Liver (tissue), 9 donors: Measurements from ENCODE around the gene PCNX2. TPM values are rescaled to one million over a fixed set of nuclear protein-coding genes. Genes with fewer than 3 reads are reported as not detected.
A peak's percentile ranks its signal among the peaks of the same experiment; 100 is the strongest.

Experiments used
- DNase-seq: peaks from one replicate; pipeline ENCODE4 v3.0.0-alpha.2; 2017; ENCODE audit warnings: low spot score
- H3K27ac ChIP-seq, 2 donors: one replicate each; pipeline ENCODE4 v1.7.0; 2013; ENCODE audit warnings: inconsistent platforms in 2 of 2, low read length in 2 of 2, control low read depth in 1 of 2, low read depth in 1 of 2, mild to moderate bottlenecking in 1 of 2
- H3K27me3 ChIP-seq, 4 donors: one replicate each; pipeline versions ENCODE4 v1.6.1 to v1.7.0; 2013; ENCODE audit warnings: low read length in 3 of 4, inconsistent platforms in 1 of 4, mild to moderate bottlenecking in 1 of 4, moderate library complexity in 1 of 4; ENCODE audit not compliant: control insufficient read depth in 4 of 4, insufficient read depth in 4 of 4
- H3K36me3 ChIP-seq, 4 donors: one replicate each; pipeline versions ENCODE4 v1.6.1 to v1.7.0; 2013; ENCODE audit warnings: low read length in 3 of 4, mild to moderate bottlenecking in 3 of 4, low read depth in 1 of 4, moderate library complexity in 1 of 4; ENCODE audit not compliant: control insufficient read depth in 4 of 4, insufficient read depth in 3 of 4
- H3K4me1 ChIP-seq, 4 donors: one replicate each; pipeline versions ENCODE4 v1.6.1 to v1.7.0; 2013; ENCODE audit warnings: low read length in 3 of 4, mild to moderate bottlenecking in 3 of 4, moderate library complexity in 1 of 4; ENCODE audit not compliant: control insufficient read depth in 4 of 4, insufficient read depth in 4 of 4
- H3K4me3 ChIP-seq, 3 donors: one replicate each; pipeline versions ENCODE4 v1.6.1 to v1.7.0; 2013; ENCODE audit warnings: low read length in 3 of 3, control low read depth in 1 of 3, low read depth in 1 of 3, mild to moderate bottlenecking in 1 of 3
- H3K9ac ChIP-seq, 2 donors: one replicate each; pipeline ENCODE4 v1.7.0; 2013; ENCODE audit warnings: low read length in 2 of 2, mild to moderate bottlenecking in 2 of 2, moderate library complexity in 2 of 2, control low read depth in 1 of 2, low read depth in 1 of 2
- H3K9me3 ChIP-seq, 4 donors: one replicate each; pipeline versions ENCODE4 v1.6.1 to v1.7.0; 2013; ENCODE audit warnings: low read length in 3 of 4; ENCODE audit not compliant: control insufficient read depth in 4 of 4
- ATF3 ChIP-seq: IDR thresholded peaks from 2 replicates; pipeline ENCODE4 v1.6.1; 2016; ENCODE audit warnings: antibody characterized with exemption
- CTCF ChIP-seq: fragments of 150-350 bp; IDR thresholded peaks from 2 replicates; pipeline ENCODE4 v1.5.1; 2017; ENCODE audit warnings: improper control_type of control experiment, low read depth, low read length; ENCODE audit not compliant: missing input control
- EGR1 ChIP-seq, 2 donors: IDR thresholded peaks; 2 replicates each; pipeline ENCODE4 v1.6.1; 2016 to 2018; ENCODE audit warnings: antibody characterized with exemption in 2 of 2, low read depth in 2 of 2
- FOXA1 ChIP-seq: IDR thresholded peaks from 2 replicates; pipeline ENCODE4 v1.6.1; 2016; ENCODE audit warnings: antibody characterized with exemption
- FOXA2 ChIP-seq: IDR thresholded peaks from 2 replicates; pipeline ENCODE4 v1.6.1; 2016; ENCODE audit warnings: antibody characterized with exemption
- GABPA ChIP-seq, 2 donors: IDR thresholded peaks in 1 of 2; conservative IDR thresholded peaks in 1 of 2; 2 replicates each; pipeline ENCODE4 v1.6.1; 2016; ENCODE audit warnings: antibody characterized with exemption in 2 of 2, mild to moderate bottlenecking in 1 of 2, moderate library complexity in 1 of 2
- HNF4A ChIP-seq, 2 donors: conservative IDR thresholded peaks; 2 replicates each; pipeline ENCODE4 v1.6.1; 2016; ENCODE audit warnings: antibody characterized with exemption in 2 of 2, mild to moderate bottlenecking in 2 of 2
- HNF4G ChIP-seq: IDR thresholded peaks from 2 replicates; pipeline ENCODE4 v1.6.1; 2016; ENCODE audit warnings: antibody characterized with exemption
- JUND ChIP-seq, 2 donors: IDR thresholded peaks; 2 replicates each; pipeline ENCODE4 v1.6.1; 2016; ENCODE audit warnings: antibody characterized with exemption in 2 of 2
- MAX ChIP-seq: IDR thresholded peaks from 2 replicates; pipeline ENCODE4 v1.6.1; 2016; ENCODE audit warnings: antibody characterized with exemption
- NR2F2 ChIP-seq: IDR thresholded peaks from 2 replicates; pipeline ENCODE4 v1.6.1; 2016; ENCODE audit warnings: antibody characterized with exemption
- REST ChIP-seq: IDR thresholded peaks from 2 replicates; pipeline ENCODE4 v1.6.1; 2016; ENCODE audit warnings: antibody characterized with exemption, mild to moderate bottlenecking
- RXRA ChIP-seq, 2 donors: IDR thresholded peaks; 2 replicates each; pipeline ENCODE4 v1.6.1; 2017 to 2018; ENCODE audit warnings: antibody characterized with exemption in 2 of 2, mild to moderate bottlenecking in 1 of 2
- SP1 ChIP-seq: IDR thresholded peaks from 2 replicates; pipeline ENCODE4 v1.6.1; 2018; ENCODE audit warnings: antibody characterized with exemption, mild to moderate bottlenecking
- TAF1 ChIP-seq: conservative IDR thresholded peaks from 2 replicates; pipeline ENCODE4 v1.6.1; 2016; ENCODE audit warnings: antibody characterized with exemption, mild to moderate bottlenecking
- YY1 ChIP-seq: IDR thresholded peaks from 2 replicates; pipeline ENCODE4 v1.6.1; 2016; ENCODE audit warnings: antibody characterized with exemption, mild to moderate bottlenecking
- ZBTB33 ChIP-seq: IDR thresholded peaks from 2 replicates; pipeline ENCODE4 v1.6.1; 2016; ENCODE audit warnings: antibody characterized with exemption
- WGBS: extraction: QIAGEN DNeasy Blood & Tissue Kit; methylation state at CpG from one replicate; pipeline ENCODE4 v1.1.7; 2013; 5-methylcytosine and 5-hydroxymethylcytosine counted together
- polyA plus RNA-seq, 2 donors: library from polyadenylated mRNA; stranded (reverse) in 1 of 2; unstranded in 1 of 2; fragments of 200-250 nt in 1 of 2; fragments of >200 nt in 1 of 2; fragmentation: Nextera tagmentation in 1 of 2; extraction: Ambion mirVana in 1 of 2; gene quantifications; one replicate each; pipeline versions ENCODE4 v1.2.1 to v1.2.3, GENCODE V29; 2013 to 2015
- total RNA-seq, 2 donors: library from RNA; depleted of rRNA; stranded (reverse); fragments of >200 nt; gene quantifications; one replicate each; pipeline ENCODE4 v1.2.3, GENCODE V29; 2014
- donor health status: healthy.
- donor health status: healthy.
- donor health status: healthy.
- donor health status: healthy.
- donor health status: healthy.

Gene PCNX2
- total and polyA plus RNA-seq, 4 donors: 0.20 to 3.1 (median 0.92) TPM

GRCh38 chr1:232949636-232950196 lies 345.8 kb downstream of the PCNX2 start:
- H3K4me3 ChIP-seq: peak overlapping the region; percentile 73 to 99 (median 96)
- H3K9ac ChIP-seq: peak overlapping the region; percentile 40 to 92
- no peak for DNase-seq
- H3K36me3 ChIP-seq: no peaks in the 10 kb centered on the region
- H3K27ac ChIP-seq: peak overlapping the region; percentile 79 to 86
- WGBS: 67% methylated on average over 5 of the region's 5 CpGs
- no peaks in the 10 kb centered on the region for H3K27me3 ChIP-seq
- peaks cover 0 to 13% (median 10%) of the 10 kb centered on the region in 4 donors for H3K4me1 ChIP-seq
- TF ChIP-seq ATF3: no peak
- no peak for TF ChIP-seq REST
- TF ChIP-seq YY1: no peak
- no peak for TF ChIP-seq HNF4A (conservative IDR thresholded peaks at IDR 0.05)
- TF ChIP-seq RXRA (IDR thresholded peaks at IDR 0.05): no peak
- no peak for TF ChIP-seq TAF1
- TF ChIP-seq FOXA2: no peak
- no peak for TF ChIP-seq CTCF
- no peaks in the 10 kb centered on the region for H3K9me3 ChIP-seq

- Histone ChIP-seq H3K4me3 (no peak overlapping the region), H3K9ac (no peak overlapping the region), H3K27me3 (no peaks in the 10 kb centered on the region), H3K9me3 (peaks cover 0 to 4% (median 2%) of the 10 kb centered on the region in 4 donors), H3K4me1 (no peaks in the 10 kb centered on the region), H3K36me3 (no peaks in the 10 kb centered on the region), H3K27ac (no peak overlapping the region)
- 75% methylated on average over 5 of the region's 5 CpGs for WGBS
- TF ChIP-seq ATF3 (no peak), YY1 (no peak), MAX (no peak), HNF4G (no peak), JUND (IDR thresholded peaks at IDR 0.05) (no peak), SP1 (no peak), TAF1 (no peak), RXRA (IDR thresholded peaks at IDR 0.05) (no peak), FOXA2 (no peak), GABPA (IDR thresholded peaks at IDR 0.05 in 1 of 2, conservative IDR thresholded peaks at IDR 0.05 in 1 of 2) (no peak), EGR1 (IDR thresholded peaks at IDR 0.05; ENCODE audit: low read depth in 2 of 2) (no peak), ZBTB33 (no peak), HNF4A (conservative IDR thresholded peaks at IDR 0.05) (no peak), NR2F2 (no peak), FOXA1 (no peak)
- no peak for DNase-seq
Observed at GRCh38 chr1:232944347-232944746, 351.2 kb downstream of the PCNX2 start.
